ENCODE results near the gene TBC1D5.

DNA sequence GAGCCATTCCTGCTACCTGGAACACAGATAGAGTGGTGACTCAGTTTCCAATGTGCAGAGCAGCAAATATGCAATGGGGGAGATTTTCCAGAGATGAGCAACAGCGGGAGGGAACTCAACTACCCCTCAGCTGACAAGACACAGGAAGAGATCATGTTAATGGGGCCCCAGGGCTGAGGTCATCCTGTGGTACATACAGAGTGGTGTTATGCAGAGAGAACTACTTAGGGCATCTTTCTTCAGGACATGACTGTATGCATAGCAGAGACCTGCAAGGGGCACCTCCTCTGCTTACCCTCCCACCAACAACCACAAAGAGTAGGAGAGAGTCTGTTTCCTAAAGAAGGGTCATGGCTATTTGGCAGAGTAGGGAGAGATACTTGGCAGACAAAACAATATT lies 6.8 kb upstream of the TBC1D5 start:
- TF ChIP-seq POLR2A (IDR thresholded peaks at IDR 0.05; ENCODE audit: low read length), result no peak
- TF ChIP-seq GATA1 (IDR thresholded peaks at IDR 0.05; ENCODE audit: low read depth, low read length), result no peak
